ENCODE results near the gene CARS1. TPM values are rescaled to one million over a fixed set of nuclear protein-coding genes. Genes with fewer than 3 reads are reported as not detected.
A peak's percentile ranks its signal among the peaks of the same experiment; 100 is the strongest.

Gene CARS1
- total RNA-seq, 1 donor from 2014 or later: 17.2 TPM

DNA sequence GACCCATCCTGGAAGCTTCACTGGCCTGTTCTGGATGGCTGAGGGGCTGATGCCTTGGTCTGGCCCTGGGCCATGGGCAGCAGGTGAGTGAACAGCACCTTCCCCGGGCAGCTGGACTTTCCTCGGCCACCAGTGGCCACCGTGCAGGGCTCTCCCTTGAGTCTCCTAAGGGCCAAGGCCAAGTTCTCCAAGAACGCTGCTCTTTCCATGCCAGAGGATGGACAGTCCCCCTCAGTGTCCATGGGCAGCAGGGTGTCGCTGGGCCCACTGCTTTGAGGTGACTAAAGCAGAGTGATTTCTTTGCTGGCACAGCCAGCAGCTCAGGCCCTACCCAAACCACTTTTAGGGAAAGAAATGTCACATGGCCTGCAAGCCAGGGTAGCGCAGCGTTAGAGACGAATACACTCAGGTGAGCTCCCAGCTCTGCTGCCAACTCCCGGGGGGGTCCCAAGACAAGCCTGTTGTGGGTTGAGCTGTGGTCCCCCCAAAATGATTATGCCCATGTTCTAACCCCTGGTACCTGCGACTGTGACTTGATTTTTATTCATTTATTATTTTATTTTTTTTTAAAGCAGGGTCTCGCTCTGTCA, 3.3 kb upstream of the CARS1 start:
- Mint-ChIP-seq H3K27me3 (ENCODE audit: insufficient read depth, low read depth) (no peaks in the 10 kb centered on the region), H3K27ac (no peak overlapping the region), H3K4me1 (peaks cover 21% of the 10 kb centered on the region), H3K36me3 (peaks cover 3% of the 10 kb centered on the region), H3K4me3 (no peak overlapping the region), H3K9me3 (peaks cover 15% of the 10 kb centered on the region)
- peaks cover 3% of the 10 kb centered on the region for H4K20me1 ChIP-seq (ENCODE audit: low read depth)
- no peak overlapping the region for H3K27ac ChIP-seq
- no peaks in the 10 kb centered on the region for H3K27me3 ChIP-seq
- H2AFZ ChIP-seq (replicated peaks): no peak overlapping the region
- H3K36me3 ChIP-seq: no peaks in the 10 kb centered on the region
- H3K4me2 ChIP-seq: no peak overlapping the region
- no peak overlapping the region for H3K4me3 ChIP-seq
- TF ChIP-seq EZH2 (IDR thresholded peaks at IDR 0.05) (no peak), EZH2phosphoT487 (IDR thresholded peaks at IDR 0.05) (no peak)
- TF ChIP-seq, protein P1, sequence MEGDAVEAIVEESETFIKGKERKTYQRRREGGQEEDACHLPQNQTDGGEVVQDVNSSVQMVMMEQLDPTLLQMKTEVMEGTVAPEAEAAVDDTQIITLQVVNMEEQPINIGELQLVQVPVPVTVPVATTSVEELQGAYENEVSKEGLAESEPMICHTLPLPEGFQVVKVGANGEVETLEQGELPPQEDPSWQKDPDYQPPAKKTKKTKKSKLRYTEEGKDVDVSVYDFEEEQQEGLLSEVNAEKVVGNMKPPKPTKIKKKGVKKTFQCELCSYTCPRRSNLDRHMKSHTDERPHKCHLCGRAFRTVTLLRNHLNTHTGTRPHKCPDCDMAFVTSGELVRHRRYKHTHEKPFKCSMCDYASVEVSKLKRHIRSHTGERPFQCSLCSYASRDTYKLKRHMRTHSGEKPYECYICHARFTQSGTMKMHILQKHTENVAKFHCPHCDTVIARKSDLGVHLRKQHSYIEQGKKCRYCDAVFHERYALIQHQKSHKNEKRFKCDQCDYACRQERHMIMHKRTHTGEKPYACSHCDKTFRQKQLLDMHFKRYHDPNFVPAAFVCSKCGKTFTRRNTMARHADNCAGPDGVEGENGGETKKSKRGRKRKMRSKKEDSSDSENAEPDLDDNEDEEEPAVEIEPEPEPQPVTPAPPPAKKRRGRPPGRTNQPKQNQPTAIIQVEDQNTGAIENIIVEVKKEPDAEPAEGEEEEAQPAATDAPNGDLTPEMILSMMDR (IDR thresholded peaks at IDR 0.05): no peak
- peaks cover 15% of the 10 kb centered on the region for H3F3A ChIP-seq (ENCODE audit: low read depth)
- DNase-seq (ENCODE audit: low spot score): no peak
- peaks cover 15% of the 10 kb centered on the region for H3K4me1 ChIP-seq
- H3K9me3 ChIP-seq (ENCODE audit: low read depth): peaks cover 8% of the 10 kb centered on the region
- peaks cover 15% of the 10 kb centered on the region for H3K79me2 ChIP-seq (ENCODE audit: low read depth)
- no peak overlapping the region for H3K9ac ChIP-seq

DNA sequence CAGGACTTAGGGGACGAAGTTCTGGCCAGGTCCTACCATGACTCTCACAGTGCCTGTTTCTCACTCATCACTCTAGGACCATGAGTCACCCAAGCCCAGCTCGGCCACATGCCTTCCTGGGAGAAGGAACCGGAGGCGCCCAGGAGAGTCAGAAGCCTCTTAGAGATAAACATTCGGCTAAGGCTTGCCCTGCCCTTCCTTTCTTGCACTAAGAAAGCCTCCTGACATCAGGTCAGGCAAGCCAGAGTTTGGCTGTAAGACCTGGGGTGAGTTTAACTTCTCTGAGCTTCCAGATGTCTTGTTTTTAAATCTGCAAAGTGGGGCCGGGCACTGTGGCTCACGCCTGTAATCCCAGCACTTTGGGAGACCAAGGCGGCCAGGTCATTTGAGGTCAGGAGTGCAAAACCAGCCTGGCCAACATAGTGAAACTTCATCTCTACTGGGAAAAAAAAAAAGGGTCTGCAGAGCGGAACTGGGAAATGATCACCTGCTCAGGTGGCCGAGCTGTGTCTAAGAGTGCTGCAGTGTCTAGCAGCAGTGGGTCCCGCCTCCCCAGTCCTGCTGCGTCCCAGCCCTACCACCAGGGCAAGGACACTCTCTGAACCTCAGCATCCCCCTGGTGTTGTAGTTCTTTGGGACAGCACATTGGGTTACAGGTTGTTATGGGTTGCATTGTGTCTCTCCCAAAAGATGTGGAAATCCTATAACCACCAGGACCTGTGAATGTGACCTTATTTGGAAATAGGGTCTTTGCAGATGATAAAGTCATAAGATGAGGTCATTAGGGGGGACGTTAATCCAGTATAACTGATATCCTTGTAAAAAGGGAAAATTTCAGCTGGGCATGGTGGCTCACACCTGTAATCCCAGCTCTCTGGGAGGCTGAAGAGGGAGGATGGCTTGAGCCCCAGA, 1.8 kb upstream of the CARS1 start:
- Histone ChIP-seq H3K4me2 (no peak overlapping the region), H3K4me3 (no peak overlapping the region), H3F3A (ENCODE audit: low read depth) (peaks cover 9% of the 10 kb centered on the region), H3K27ac (no peak overlapping the region), H3K27me3 (no peaks in the 10 kb centered on the region), H3K79me2 (ENCODE audit: low read depth) (peaks cover 30% of the 10 kb centered on the region), H3K4me1 (peaks cover 11% of the 10 kb centered on the region), H3K9ac (no peak overlapping the region), H3K36me3 (no peaks in the 10 kb centered on the region), H3K9me3 (ENCODE audit: low read depth) (no peaks in the 10 kb centered on the region), H4K20me1 (ENCODE audit: low read depth) (peaks cover 3% of the 10 kb centered on the region), H2AFZ (replicated peaks) (no peak overlapping the region)
- Mint-ChIP-seq H3K9me3 (peaks cover 3% of the 10 kb centered on the region), H3K27ac (no peak overlapping the region), H3K27me3 (ENCODE audit: insufficient read depth, low read depth) (peaks cover under 1% of the 10 kb centered on the region), H3K36me3 (no peaks in the 10 kb centered on the region), H3K4me3 (peak overlapping the region; percentile 79), H3K4me1 (peaks cover 21% of the 10 kb centered on the region)
- DNase-seq (ENCODE audit: low spot score): no peak
- TF ChIP-seq, protein P1 (IDR thresholded peaks at IDR 0.05): no peak
- no peak for TF ChIP-seq EZH2phosphoT487 (IDR thresholded peaks at IDR 0.05)
- no peak for TF ChIP-seq EZH2 (IDR thresholded peaks at IDR 0.05)

DNA sequence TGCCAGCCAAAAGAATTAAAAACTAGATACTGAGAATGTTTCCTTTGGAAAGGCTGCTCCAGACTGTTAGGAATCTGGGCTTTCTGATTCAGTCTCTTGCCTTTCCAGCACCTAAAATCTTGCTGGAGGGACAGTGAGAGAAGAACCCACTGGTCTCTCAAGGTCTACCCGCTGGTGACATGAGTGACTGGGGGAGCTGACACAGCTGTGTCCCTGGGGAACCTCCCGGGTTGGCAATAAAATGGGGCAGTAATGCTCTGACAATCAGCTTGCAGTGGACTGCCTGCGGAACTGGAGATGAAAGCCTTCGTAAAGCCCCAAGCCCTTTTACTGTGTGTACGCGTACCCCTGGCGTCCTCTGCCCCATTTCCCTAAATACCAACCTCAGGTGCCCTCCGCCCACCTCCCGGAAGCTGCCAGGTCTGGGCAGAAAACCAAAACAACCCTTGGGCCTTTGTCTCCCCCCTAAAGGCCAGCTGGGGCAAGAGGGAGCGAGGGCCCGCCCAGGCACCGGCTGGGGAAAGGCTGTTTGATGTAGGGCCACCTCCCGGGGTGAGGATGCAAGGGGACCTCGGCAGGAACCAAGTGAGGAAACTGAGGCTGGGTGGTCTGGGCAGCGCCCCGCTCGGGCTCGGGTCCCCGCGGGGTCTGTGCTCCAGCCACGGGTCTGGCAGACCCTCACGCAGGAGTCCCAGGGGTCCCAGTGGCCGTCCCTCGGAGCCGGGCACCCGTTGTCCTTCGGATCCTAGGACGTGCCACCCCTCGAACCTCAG, 741 bp downstream of the CARS1 start:
- H3K4me3 ChIP-seq: peak overlapping the region; percentile 74
- peak overlapping the region; percentile 88 for H3K4me2 ChIP-seq
- H3K79me2 ChIP-seq (ENCODE audit: low read depth): peaks cover 48% of the 10 kb centered on the region
- H3K9ac ChIP-seq: peak overlapping the region; percentile 65
- Mint-ChIP-seq H3K27me3 (ENCODE audit: insufficient read depth, low read depth) (peaks cover 2% of the 10 kb centered on the region), H3K4me1 (peaks cover 24% of the 10 kb centered on the region), H3K9me3 (no peaks in the 10 kb centered on the region), H3K36me3 (peaks cover 3% of the 10 kb centered on the region), H3K27ac (no peak overlapping the region), H3K4me3 (peak overlapping the region; percentile 93)
- H3K4me1 ChIP-seq: peaks cover 5% of the 10 kb centered on the region
- H3K27ac ChIP-seq: no peak overlapping the region
- no peaks in the 10 kb centered on the region for H3K9me3 ChIP-seq (ENCODE audit: low read depth)
- no peaks in the 10 kb centered on the region for H3K36me3 ChIP-seq
- TF ChIP-seq, protein P1 (IDR thresholded peaks at IDR 0.05): no peak
- TF ChIP-seq EZH2 (IDR thresholded peaks at IDR 0.05): no peak
- no peak for TF ChIP-seq EZH2phosphoT487 (IDR thresholded peaks at IDR 0.05)
- no peak overlapping the region for H2AFZ ChIP-seq (replicated peaks)
- peak; percentile 29 for DNase-seq (ENCODE audit: low spot score)
- H4K20me1 ChIP-seq (ENCODE audit: low read depth): peaks cover 7% of the 10 kb centered on the region
- no peaks in the 10 kb centered on the region for H3K27me3 ChIP-seq
- H3F3A ChIP-seq (ENCODE audit: low read depth): no peaks in the 10 kb centered on the region

Measured in neural progenitor cell (in vitro differentiated cells).